ENCODE measurements around the gene GLI3.

DNA sequence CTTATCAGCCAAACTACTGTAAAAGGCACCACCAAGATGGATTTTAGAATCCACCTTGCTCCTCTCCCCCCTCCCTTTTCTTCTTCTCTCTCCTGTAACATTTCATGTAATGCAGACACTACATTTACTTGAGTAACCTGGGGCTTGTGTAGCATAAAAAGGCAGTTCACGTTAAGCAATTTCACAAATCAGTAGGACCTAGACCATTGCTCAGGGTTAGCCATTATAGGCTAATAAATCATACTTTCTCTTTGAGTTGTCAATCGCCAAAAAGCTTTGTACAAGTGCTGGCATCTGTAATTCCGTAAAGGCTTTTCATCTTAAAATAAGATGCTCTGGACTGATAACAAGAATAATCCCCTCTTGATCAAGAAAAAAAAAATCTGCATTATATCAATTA, 224.7 kb downstream of the GLI3 start:
- TF ChIP-seq L3MBTL2 (conservative IDR thresholded peaks at IDR 0.05) (no peak), FOXM1 (IDR thresholded peaks at IDR 0.05; ENCODE audit: borderline replicate concordance) (no peak), HDGF (IDR thresholded peaks at IDR 0.05; ENCODE audit: borderline replicate concordance) (no peak), TARDBP (IDR thresholded peaks at IDR 0.05) (no peak)
